Tibial nerve (tissue), 4 donors: ENCODE data around the gene PRORP. TPM values are rescaled to one million over a fixed set of nuclear protein-coding genes. Genes with fewer than 3 reads are reported as not detected.
A peak's percentile ranks its signal among the peaks of the same experiment; 100 is the strongest.

ENCODE experiments used
- DNase-seq, 2 donors: peaks; one replicate each; pipeline ENCODE4 v3.0.0-alpha.2; 2019; ENCODE audit warnings: low spot score in 2 of 2
- H3K27ac ChIP-seq, 4 donors: fragments of 200-600 bp; sonication (generic) in 3 of 4; one replicate each; pipeline ENCODE4 v1.5.1; 2017 to 2019; ENCODE audit warnings: mild to moderate bottlenecking in 1 of 4
- H3K27me3 ChIP-seq, 2 donors: fragments of 200-600 bp; sonication (generic) in 1 of 2; one replicate each; pipeline versions ENCODE4 v1.5.1 to v1.6.0; 2017 to 2019
- H3K36me3 ChIP-seq, 3 donors: fragments of 200-600 bp; sonication (generic); one replicate each; pipeline ENCODE4 v1.5.1; 2018 to 2019
- H3K4me1 ChIP-seq, 4 donors: fragments of 200-600 bp; sonication (generic) in 3 of 4; one replicate each; pipeline ENCODE4 v1.5.1; 2017 to 2019
- H3K4me3 ChIP-seq, 4 donors: fragments of 200-600 bp; sonication (generic) in 3 of 4; one replicate each; pipeline ENCODE4 v1.5.1; 2017 to 2019; ENCODE audit warnings: mild to moderate bottlenecking in 1 of 4, moderate library complexity in 1 of 4
- H3K9me3 ChIP-seq, 4 donors: fragments of 200-600 bp; sonication (generic) in 3 of 4; one replicate each; pipeline ENCODE4 v1.5.1; 2017 to 2019
- EP300 ChIP-seq, 2 donors: sonication (generic); formaldehyde crosslinking; IDR thresholded peaks; one replicate each; pipeline ENCODE4 v1.6.1; 2017; ENCODE audit warnings: antibody characterized with exemption in 2 of 2, mild to moderate bottlenecking in 1 of 2
- POLR2A ChIP-seq, 2 donors: fragments of 450-650 bp; IDR thresholded peaks; one replicate each; pipeline ENCODE4 v1.6.1; 2017; ENCODE audit warnings: antibody characterized with exemption in 2 of 2, mild to moderate bottlenecking in 2 of 2, moderate library complexity in 2 of 2
- WGBS, 2 donors: methylation state at CpG; one replicate each; pipeline ENCODE4 v1.1.5; 2018; 5-methylcytosine and 5-hydroxymethylcytosine counted together
- total RNA-seq, 4 donors: library from RNA; depleted of rRNA; stranded (reverse); fragments of >200 nt; gene quantifications; one replicate each; pipeline ENCODE4 v1.1.0, GENCODE V29; 2016
- TF ChIP-seq, protein P1 (sequence below), 5 experiments: fragments of 200-600 bp in 3 of 5; fragments of 450-650 bp in 2 of 5; sonication (generic) in 3 of 5; IDR thresholded peaks; one replicate each; pipeline ENCODE4 v1.5.1; 2016 to 2019; ENCODE audit warnings: antibody characterized with exemption in 5 of 5, mild to moderate bottlenecking in 3 of 5, moderate library complexity in 2 of 5

PRORP gene
- 10 to 100 TPM; 20.5 to 31.2 (median 25.8) TPM for total RNA-seq

DNA sequence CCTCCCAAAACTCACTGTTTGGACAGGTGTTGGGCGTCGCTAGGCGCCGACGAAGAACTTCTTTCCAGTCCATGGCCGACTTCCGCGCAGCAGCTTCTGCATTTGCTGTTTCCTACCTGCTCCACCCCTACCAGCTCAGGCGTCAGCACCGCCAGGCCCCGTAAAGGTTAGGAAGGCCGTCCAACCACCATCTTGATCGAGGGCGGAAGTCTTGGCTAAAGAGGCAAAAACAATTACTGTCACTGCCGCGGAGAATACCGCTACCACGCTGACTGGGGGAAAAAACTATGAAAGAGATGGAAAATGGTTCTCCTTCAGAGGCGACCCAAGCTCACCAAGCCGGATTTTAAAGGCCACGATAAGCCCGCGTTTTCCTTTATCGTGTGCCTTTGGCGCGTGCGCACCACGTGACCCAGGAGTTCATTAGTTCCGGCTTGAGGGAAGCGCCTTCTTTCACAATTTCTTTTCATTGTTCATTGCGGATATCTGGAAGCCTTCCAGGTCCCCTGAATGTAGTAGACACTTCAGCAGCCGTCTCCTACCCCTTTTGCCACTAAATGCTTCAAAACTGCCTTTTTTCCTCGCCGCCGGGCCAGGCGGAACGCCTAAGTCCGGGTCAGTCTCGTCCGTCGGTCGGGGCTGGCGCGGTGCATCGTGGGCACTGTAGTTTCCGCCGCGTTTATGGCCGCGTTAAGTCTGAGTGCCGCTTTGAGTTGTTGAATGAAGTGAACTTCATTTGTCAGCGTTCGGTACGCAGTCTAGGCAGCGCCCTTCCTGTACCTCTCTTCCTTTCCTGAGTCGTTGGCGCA lies at the start of gene PRORP, which contains the start of gene PPP2R3C:
Gene PRORP, plus strand, starts transcription at position 666 of the 809 bp plus-strand sequence. CDS start 694 bp downstream, outside the sequence.
Gene PPP2R3C, minus strand, starts transcription at position 104 of the 809 bp plus-strand sequence. Its CDS starts 31 bp downstream, at position 73.
- peak within 1 kb of the TSS; percentile 57 to 92 (median 71) for H3K4me3 ChIP-seq
- peak within 1 kb of the TSS; percentile 92 to 99 (median 96) for H3K27ac ChIP-seq
- TF ChIP-seq EP300 (IDR thresholded peaks at IDR 0.05), result peak; percentile 51 to 93
- TF ChIP-seq POLR2A (IDR thresholded peaks at IDR 0.05), result peak; percentile 20 to 63
- TF ChIP-seq, protein P1, sequence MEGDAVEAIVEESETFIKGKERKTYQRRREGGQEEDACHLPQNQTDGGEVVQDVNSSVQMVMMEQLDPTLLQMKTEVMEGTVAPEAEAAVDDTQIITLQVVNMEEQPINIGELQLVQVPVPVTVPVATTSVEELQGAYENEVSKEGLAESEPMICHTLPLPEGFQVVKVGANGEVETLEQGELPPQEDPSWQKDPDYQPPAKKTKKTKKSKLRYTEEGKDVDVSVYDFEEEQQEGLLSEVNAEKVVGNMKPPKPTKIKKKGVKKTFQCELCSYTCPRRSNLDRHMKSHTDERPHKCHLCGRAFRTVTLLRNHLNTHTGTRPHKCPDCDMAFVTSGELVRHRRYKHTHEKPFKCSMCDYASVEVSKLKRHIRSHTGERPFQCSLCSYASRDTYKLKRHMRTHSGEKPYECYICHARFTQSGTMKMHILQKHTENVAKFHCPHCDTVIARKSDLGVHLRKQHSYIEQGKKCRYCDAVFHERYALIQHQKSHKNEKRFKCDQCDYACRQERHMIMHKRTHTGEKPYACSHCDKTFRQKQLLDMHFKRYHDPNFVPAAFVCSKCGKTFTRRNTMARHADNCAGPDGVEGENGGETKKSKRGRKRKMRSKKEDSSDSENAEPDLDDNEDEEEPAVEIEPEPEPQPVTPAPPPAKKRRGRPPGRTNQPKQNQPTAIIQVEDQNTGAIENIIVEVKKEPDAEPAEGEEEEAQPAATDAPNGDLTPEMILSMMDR (IDR thresholded peaks at IDR 0.05), result no peak
- H3K9me3 ChIP-seq, result no peaks in the 10 kb centered on the region
- H3K36me3 ChIP-seq, result peaks cover 0 to 11% (median 0%) of the 10 kb centered on the region in 3 donors
- peaks cover 0 to 49% (median 15%) of the 10 kb centered on the region in 4 donors for H3K4me1 ChIP-seq
- DNase-seq, result peak; percentile 76 to 86
- 0% methylated on average over 57 of the region's 57 CpGs for WGBS, 2 donors
- no peaks in the 10 kb centered on the region for H3K27me3 ChIP-seq

DNA sequence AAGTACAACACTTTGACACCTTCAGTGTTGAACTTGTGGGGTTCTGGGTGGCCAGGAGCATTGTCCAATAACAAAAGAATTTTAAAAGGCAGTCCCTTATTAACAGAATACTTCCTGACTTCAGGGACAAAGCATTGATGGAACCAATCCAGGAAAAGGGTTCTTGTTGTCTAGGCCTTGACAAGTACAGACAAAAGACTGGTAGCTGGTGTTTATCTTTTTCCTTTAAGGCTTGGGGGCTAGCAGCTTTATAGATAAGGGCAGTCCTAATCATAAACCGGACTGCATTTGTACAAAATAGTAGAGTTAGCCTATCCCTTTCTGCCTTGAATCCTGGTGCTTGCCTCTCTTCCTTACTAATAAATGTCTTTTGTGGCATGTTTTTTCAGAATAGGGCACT lies 48.9 kb upstream of the PRORP start:
- 91 to 94% methylated on average over 1 of the region's 1 CpG for WGBS, 2 donors
- Histone ChIP-seq H3K27ac (no peak overlapping the region), H3K27me3 (no peaks in the 10 kb centered on the region), H3K36me3 (peaks cover 0 to 92% (median 0%) of the 10 kb centered on the region in 3 donors), H3K4me3 (no peak overlapping the region), H3K4me1 (no peaks in the 10 kb centered on the region), H3K9me3 (no peaks in the 10 kb centered on the region)
- TF ChIP-seq POLR2A (IDR thresholded peaks at IDR 0.05), result no peak
- no peak for TF ChIP-seq EP300 (IDR thresholded peaks at IDR 0.05)
- DNase-seq, result no peak

DNA sequence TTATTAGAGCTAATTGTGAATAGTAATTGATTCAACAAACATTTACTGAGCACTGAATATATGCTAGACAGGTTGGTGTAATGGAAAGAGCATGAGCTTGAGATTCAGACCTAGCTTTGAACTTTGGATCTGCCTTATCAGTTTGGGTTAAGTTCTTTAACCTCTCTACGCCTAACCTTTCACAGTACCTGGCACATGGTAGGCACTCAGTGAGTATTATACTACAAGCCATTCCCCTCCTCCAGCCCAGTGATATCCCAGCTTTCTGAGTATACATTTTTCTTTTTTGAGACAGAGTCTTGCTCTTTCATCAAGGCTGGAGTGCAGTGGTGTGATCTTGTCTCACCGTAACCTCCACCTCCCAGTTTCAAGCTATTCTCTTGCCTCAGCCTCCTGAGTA lies 44.3 kb upstream of the PRORP start:
- H3K27me3 ChIP-seq, result no peaks in the 10 kb centered on the region
- DNase-seq, result no peak
- H3K27ac ChIP-seq, result no peak overlapping the region
- peaks cover 0 to 92% (median 0%) of the 10 kb centered on the region in 3 donors for H3K36me3 ChIP-seq
- H3K4me1 ChIP-seq, result no peaks in the 10 kb centered on the region
- TF ChIP-seq, protein P1 (IDR thresholded peaks at IDR 0.05), result no peak
- TF ChIP-seq POLR2A (IDR thresholded peaks at IDR 0.05) (no peak), EP300 (IDR thresholded peaks at IDR 0.05) (no peak)
- no peak overlapping the region for H3K4me3 ChIP-seq
- WGBS, 2 donors, result 98 to 100% methylated on average over 2 of the region's 2 CpGs
- no peaks in the 10 kb centered on the region for H3K9me3 ChIP-seq

DNA sequence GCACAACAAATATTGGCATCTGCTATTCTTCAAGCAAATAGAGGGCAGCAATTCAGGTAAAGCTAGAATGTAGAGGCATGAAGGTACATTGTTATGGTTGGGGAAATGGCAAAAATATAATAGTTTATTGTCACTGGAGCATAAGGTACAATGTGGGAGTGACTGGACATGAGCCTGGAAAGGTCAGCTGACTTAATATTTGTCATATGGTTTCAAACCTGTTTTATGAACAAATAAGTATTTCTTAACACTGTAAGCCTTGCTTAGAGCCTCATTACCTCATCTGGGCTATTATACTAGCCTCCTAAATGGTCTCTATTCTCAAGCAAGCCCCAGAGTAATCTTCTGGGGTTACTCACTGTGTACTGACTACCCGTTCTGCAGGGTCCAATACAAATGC lies 42.6 kb upstream of the PRORP start:
- no peak for TF ChIP-seq POLR2A (IDR thresholded peaks at IDR 0.05)
- TF ChIP-seq EP300 (IDR thresholded peaks at IDR 0.05), result no peak
- TF ChIP-seq, protein P1 (IDR thresholded peaks at IDR 0.05), result no peak
- Histone ChIP-seq H3K27me3 (no peaks in the 10 kb centered on the region), H3K4me1 (no peaks in the 10 kb centered on the region), H3K36me3 (peaks cover 0 to 92% (median 4%) of the 10 kb centered on the region in 3 donors), H3K4me3 (no peak overlapping the region), H3K27ac (no peak overlapping the region), H3K9me3 (no peaks in the 10 kb centered on the region)
- no peak for DNase-seq
- WGBS, 2 donors, result 58 to 67% methylated on average over 1 of the region's 1 CpG

DNA sequence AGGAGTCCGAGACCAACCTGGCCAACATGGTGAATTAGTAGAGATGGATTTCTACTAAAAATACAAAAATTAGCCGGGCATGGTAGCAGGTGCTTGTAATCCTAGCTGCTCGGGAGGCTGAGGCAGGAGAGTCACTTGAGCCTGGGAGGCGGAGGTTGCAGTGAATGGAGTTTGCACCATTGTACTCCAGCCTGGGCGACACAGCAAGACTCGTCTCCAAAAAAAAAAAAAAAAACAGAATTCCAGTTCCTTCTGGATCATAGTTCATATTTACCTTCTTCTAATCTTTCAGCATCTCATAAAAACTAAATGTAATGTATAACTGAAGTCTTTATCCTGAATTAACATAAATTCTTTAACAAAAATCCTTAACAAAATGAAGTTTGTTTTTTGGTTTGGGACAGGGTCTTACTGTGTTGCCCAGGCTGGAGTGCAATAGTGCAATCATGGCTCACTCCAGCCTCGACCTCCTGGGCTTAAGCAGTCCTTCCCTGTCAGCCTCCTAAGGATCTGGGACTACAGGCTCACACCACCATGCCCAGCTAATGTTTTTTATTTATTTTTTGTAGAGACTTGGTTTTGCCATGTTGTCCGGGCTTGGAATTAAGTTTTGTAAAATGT lies 38.7 kb upstream of the PRORP start:
- DNase-seq, result no peak
- H3K27me3 ChIP-seq, result no peaks in the 10 kb centered on the region
- H3K9me3 ChIP-seq, result no peaks in the 10 kb centered on the region
- no peak overlapping the region for H3K27ac ChIP-seq
- WGBS, 2 donors, result 94% methylated on average over 8 of the region's 8 CpGs
- TF ChIP-seq EP300 (IDR thresholded peaks at IDR 0.05), result no peak
- TF ChIP-seq, protein P1 (IDR thresholded peaks at IDR 0.05), result no peak
- no peak for TF ChIP-seq POLR2A (IDR thresholded peaks at IDR 0.05)
- no peaks in the 10 kb centered on the region for H3K4me1 ChIP-seq
- no peak overlapping the region for H3K4me3 ChIP-seq
- peaks cover 4 to 97% (median 11%) of the 10 kb centered on the region in 3 donors for H3K36me3 ChIP-seq
